H9 (cell line): Measurements from ENCODE around the gene BRI3. TPM values are rescaled to one million over a fixed set of nuclear protein-coding genes. Genes with fewer than 3 reads are reported as not detected.

ENCODE experiments used
- DNase-seq: peaks from one replicate; pipeline ENCODE4 v3.0.0-alpha.2; 2017
- H2AFZ ChIP-seq: one replicate; pipeline ENCODE4 v1.6.1; 2013; ENCODE audit warnings: mild to moderate bottlenecking, low read length, control low read depth, moderate library complexity
- H2AK5ac ChIP-seq: 2 replicates; pipeline ENCODE4 v1.6.1; 2013; ENCODE audit warnings: low read length, control low read depth, mixed read lengths; ENCODE audit not compliant: insufficient read length
- H2BK120ac ChIP-seq: one replicate; pipeline ENCODE4 v1.6.1; 2013; ENCODE audit warnings: low read depth, mild to moderate bottlenecking, low read length, control low read depth, inconsistent platforms; ENCODE audit not compliant: poor library complexity, severe bottlenecking
- H2BK12ac ChIP-seq: 2 replicates; pipeline ENCODE4 v1.6.1; 2013; ENCODE audit warnings: low read length, control low read depth, mixed read lengths, low read depth; ENCODE audit not compliant: insufficient read length
- H2BK15ac ChIP-seq: 2 replicates; pipeline ENCODE4 v1.6.1; 2013; ENCODE audit warnings: low read depth, low read length, control low read depth
- H2BK20ac ChIP-seq: one replicate; pipeline ENCODE4 v1.6.1; 2013; ENCODE audit warnings: low read depth, mild to moderate bottlenecking, low read length, control low read depth, inconsistent platforms; ENCODE audit not compliant: poor library complexity, severe bottlenecking
- H2BK5ac ChIP-seq: 2 replicates; pipeline ENCODE4 v1.6.1; 2013; ENCODE audit warnings: low read length, control low read depth, mixed read lengths; ENCODE audit not compliant: insufficient read length
- H3K14ac ChIP-seq: 2 replicates; pipeline ENCODE4 v1.6.1; 2013; ENCODE audit warnings: low read length, control low read depth; ENCODE audit not compliant: insufficient read depth
- H3K18ac ChIP-seq: 2 replicates; pipeline ENCODE4 v1.6.1; 2013; ENCODE audit warnings: low read depth, mild to moderate bottlenecking, mixed read lengths, low read length, control low read depth; ENCODE audit not compliant: insufficient read length
- H3K23ac ChIP-seq: 2 replicates; pipeline ENCODE4 v1.6.1; 2013; ENCODE audit warnings: low read length, control low read depth, mixed read lengths, low read depth; ENCODE audit not compliant: insufficient read length
- H3K23me2 ChIP-seq: 2 replicates; pipeline ENCODE4 v1.6.1; 2013; ENCODE audit warnings: low read depth, mild to moderate bottlenecking, mixed read lengths, low read length, control low read depth; ENCODE audit not compliant: insufficient read length, poor library complexity, severe bottlenecking
- H3K27ac ChIP-seq: 2 replicates; pipeline ENCODE4 v1.5.1; 2013; ENCODE audit warnings: low read length, control low read depth, mixed read lengths, low read depth; ENCODE audit not compliant: insufficient read length
- H3K27me3 ChIP-seq: 2 replicates; pipeline ENCODE4 v1.6.1; 2013; ENCODE audit warnings: low read length, control low read depth, inconsistent platforms; ENCODE audit not compliant: insufficient read depth
- H3K4ac ChIP-seq: 2 replicates; pipeline ENCODE4 v1.6.1; 2013; ENCODE audit warnings: low read depth, mild to moderate bottlenecking, control low read depth, inconsistent platforms, low read length, moderate library complexity
- H3K4me1 ChIP-seq: 2 replicates; pipeline ENCODE4 v1.6.1; 2013; ENCODE audit warnings: low read length, control low read depth, inconsistent platforms; ENCODE audit not compliant: insufficient read depth
- H3K4me2 ChIP-seq: 2 replicates; pipeline ENCODE4 v1.6.1; 2013; ENCODE audit warnings: low read length, control low read depth, mixed read lengths; ENCODE audit not compliant: insufficient read length, insufficient read depth
- H3K56ac ChIP-seq: 2 replicates; pipeline ENCODE4 v1.6.1; 2013; ENCODE audit warnings: low read depth, mild to moderate bottlenecking, mixed read lengths, low read length, control low read depth; ENCODE audit not compliant: insufficient read length
- H3K79me1 ChIP-seq: 2 replicates; pipeline ENCODE4 v1.6.1; 2013; ENCODE audit warnings: low read depth, mild to moderate bottlenecking, moderate library complexity, low read length, control low read depth, inconsistent platforms; ENCODE audit not compliant: insufficient read depth, poor library complexity, severe bottlenecking
- H3K79me2 ChIP-seq: 2 replicates; pipeline ENCODE4 v1.6.1; 2013; ENCODE audit warnings: low read length, control low read depth, inconsistent platforms; ENCODE audit not compliant: insufficient read depth
- H3K9ac ChIP-seq: 2 replicates; pipeline ENCODE4 v1.6.1; 2013; ENCODE audit warnings: low read length, control low read depth, mixed read lengths; ENCODE audit not compliant: insufficient read length; ENCODE audit errors: extremely low read depth
- H3K9me3 ChIP-seq: one replicate; pipeline ENCODE4 v1.6.1; 2013; ENCODE audit warnings: low read depth, low read length, inconsistent platforms; ENCODE audit not compliant: control insufficient read depth
- H3T11ph ChIP-seq: one replicate; pipeline ENCODE4 v1.6.1; 2013; ENCODE audit warnings: mild to moderate bottlenecking, low read length, control low read depth, inconsistent platforms
- H4K20me1 ChIP-seq: one replicate; pipeline ENCODE4 v1.6.1; 2013; ENCODE audit not compliant: control insufficient read depth, insufficient read length, insufficient read depth
- H4K5ac ChIP-seq: 2 replicates; pipeline ENCODE4 v1.6.1; 2013; ENCODE audit warnings: low read depth, mild to moderate bottlenecking, mixed read lengths, low read length, control low read depth; ENCODE audit not compliant: insufficient read length
- H4K8ac ChIP-seq: replicated peaks from 2 replicates; pipeline ENCODE4 v1.6.1; 2013; ENCODE audit warnings: low read length, control low read depth, mixed read lengths, low read depth; ENCODE audit not compliant: insufficient read length
- H4K91ac ChIP-seq: 2 replicates; pipeline ENCODE4 v1.6.1; 2013; ENCODE audit warnings: low read depth, mild to moderate bottlenecking, moderate library complexity, mixed read lengths, low read length, control low read depth; ENCODE audit not compliant: insufficient read length
- H3K27ac Mint-ChIP-seq, 3 experiments: 2 replicates in 2 of 3; 3 replicates in 1 of 3; pipeline ENCODE4 v1.8.0; 2020 to 2021; ENCODE audit warnings: mixed read lengths in 3 of 3, mild to moderate bottlenecking in 1 of 3, moderate library complexity in 1 of 3
- H3K27me3 Mint-ChIP-seq: 2 replicates; pipeline ENCODE4 v1.8.0; 2021; ENCODE audit warnings: low read depth, mild to moderate bottlenecking, moderate library complexity, mixed read lengths
- H3K36me3 Mint-ChIP-seq, 3 experiments: 2 replicates in 2 of 3; 3 replicates in 1 of 3; pipeline ENCODE4 v1.8.0; 2020 to 2021; ENCODE audit warnings: low read depth in 3 of 3, mixed read lengths in 3 of 3; ENCODE audit not compliant: insufficient read depth in 1 of 3
- H3K4me1 Mint-ChIP-seq, 2 experiments: 2 replicates each; pipeline ENCODE4 v1.8.0; 2020; ENCODE audit warnings: mixed read lengths in 2 of 2
- H3K4me3 Mint-ChIP-seq, 2 experiments: 2 replicates in 1 of 2; 3 replicates in 1 of 2; pipeline ENCODE4 v1.8.0; 2020 to 2021; ENCODE audit warnings: mild to moderate bottlenecking in 2 of 2, mixed read lengths in 2 of 2, moderate library complexity in 1 of 2
- H3K9me3 Mint-ChIP-seq, 2 experiments: 2 replicates in 1 of 2; 3 replicates in 1 of 2; pipeline ENCODE4 v1.8.0; 2020; ENCODE audit warnings: mild to moderate bottlenecking in 2 of 2, mixed read lengths in 2 of 2, moderate library complexity in 1 of 2
- CTCF ChIP-seq: fragments of 200-600 bp; sonication (generic); conservative IDR thresholded peaks from 3 replicates; pipeline ENCODE4 v1.8.0; 2021; ENCODE audit warnings: antibody characterized with exemption, mild to moderate bottlenecking
- WGBS: extraction: QIAGEN DNeasy Blood & Tissue Kit; methylation state at CpG from one replicate; pipeline ENCODE4 v1.1.7; 2013; ENCODE audit warnings: missing lambda C conversion rate, low lambda C conversion rate, mixed read lengths; ENCODE audit not compliant: insufficient read length; ENCODE audit errors: extremely low coverage; 5-methylcytosine and 5-hydroxymethylcytosine counted together
- total RNA-seq: library from RNA; stranded (reverse); gene quantifications from 2 replicates; pipeline ENCODE4 v1.2.1, GENCODE V29; 2021

BRI3 gene
- total RNA-seq, 1 experiment from 2014 or later: 102 TPM

DNA sequence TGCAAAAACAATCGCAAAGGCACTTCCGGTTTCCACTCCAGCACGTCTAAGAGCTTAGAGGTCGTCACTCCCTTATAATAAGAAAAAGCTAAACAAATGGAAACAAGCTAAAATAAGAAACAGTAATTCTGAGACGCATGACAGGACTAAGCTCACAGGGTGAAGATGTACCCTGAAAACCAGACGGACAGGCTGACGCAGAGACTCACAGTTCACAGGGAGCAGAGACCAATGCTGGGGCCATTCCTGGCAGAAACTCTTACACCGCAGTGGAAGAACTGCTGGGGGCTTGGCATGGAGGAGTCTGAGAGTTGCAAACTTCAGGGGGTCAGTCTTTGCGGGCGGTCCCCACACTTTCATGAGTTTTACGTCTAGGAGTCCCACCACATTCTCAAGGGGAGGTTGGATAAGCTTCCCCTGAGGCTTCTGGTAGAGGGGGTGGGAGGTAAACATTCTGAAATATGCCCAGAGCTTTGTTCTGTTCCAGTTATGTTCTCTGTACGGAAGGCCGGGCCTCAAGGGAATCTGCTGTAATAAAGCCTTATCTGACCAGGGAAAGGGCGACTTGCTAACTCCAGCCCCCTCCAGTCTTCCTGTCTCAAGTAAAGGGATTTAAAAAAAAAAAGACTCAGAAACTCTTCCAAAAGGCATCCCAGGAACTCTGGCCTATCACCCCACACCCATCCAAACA, 47.8 kb downstream of the BRI3 start:
- H3K79me1 ChIP-seq: no peaks in the 10 kb centered on the region
- H4K8ac ChIP-seq: no peak overlapping the region
- no peak overlapping the region for H2BK15ac ChIP-seq
- Mint-ChIP-seq H3K27ac (peak overlapping the region; percentile 36 to 89 (median 84); a peak in 6 of 7 replicates), H3K4me3 (no peak overlapping the region), H3K36me3 (peaks cover 19 to 32% (median 21%) of the 10 kb centered on the region in 3 experiments), H3K27me3 (no peaks in the 10 kb centered on the region; the same call in 1 of the 2 replicates), H3K9me3 (peaks cover 17 to 19% of the 10 kb centered on the region in 2 experiments), H3K4me1 (peaks cover 14 to 18% of the 10 kb centered on the region in 2 experiments)
- H4K91ac ChIP-seq: no peak overlapping the region
- H3K18ac ChIP-seq: no peak overlapping the region
- 0 out of 2 replicates have a peak, but pooled peaks cover 1% of the 10 kb centered on the region for H3K79me2 ChIP-seq
- H3K23ac ChIP-seq: no peak overlapping the region
- no peak overlapping the region for H2BK120ac ChIP-seq
- no peak overlapping the region for H2AK5ac ChIP-seq
- no peak overlapping the region for H3K56ac ChIP-seq
- H3K4me1 ChIP-seq: no peaks in the 10 kb centered on the region
- no peaks in the 10 kb centered on the region for H3K27me3 ChIP-seq
- H4K20me1 ChIP-seq: no peaks in the 10 kb centered on the region
- no peak overlapping the region for H3K27ac ChIP-seq
- H2BK20ac ChIP-seq: no peak overlapping the region
- H2BK12ac ChIP-seq: no peak overlapping the region
- H3T11ph ChIP-seq: no peak overlapping the region
- H2BK5ac ChIP-seq: no peak overlapping the region
- WGBS: no CpG with 5 or more reads among the region's 14 CpGs
- H3K14ac ChIP-seq: no peak overlapping the region
- H2AFZ ChIP-seq: no peak overlapping the region
- no peaks in the 10 kb centered on the region for H3K9me3 ChIP-seq
- H3K4me2 ChIP-seq: no peak overlapping the region
- H3K9ac ChIP-seq: no peak overlapping the region
- TF ChIP-seq CTCF: no peak
- no peak for DNase-seq
- no peak overlapping the region for H4K5ac ChIP-seq
- no peak overlapping the region for H3K4ac ChIP-seq
- H3K23me2 ChIP-seq: no peaks in the 10 kb centered on the region
